MM.1S (cell line): Measurements from ENCODE around the gene CEP63.

Source experiments
- DNase-seq: peaks from one replicate; pipeline ENCODE4 v3.0.0-alpha.2; 2015
- H2AFZ ChIP-seq: fragments of 300-600 bp; sonication (generic); 2 replicates; pipeline ENCODE4 v1.6.0; 2016; ENCODE audit warnings: antibody characterized with exemption, low read length
- H3F3A ChIP-seq: fragments of 300-600 bp; sonication (generic); 2 replicates; pipeline ENCODE4 v1.6.1; 2016; ENCODE audit warnings: mild to moderate bottlenecking, antibody characterized with exemption, low read length, moderate library complexity, mixed read lengths; ENCODE audit not compliant: insufficient read depth
- H3K27ac ChIP-seq: fragments of 300-600 bp; sonication (generic); 2 replicates; pipeline ENCODE4 v1.5.1; 2016; ENCODE audit warnings: mild to moderate bottlenecking, low read length
- H3K27me3 ChIP-seq: fragments of 300-600 bp; sonication (generic); replicated peaks from 2 replicates; pipeline ENCODE4 v1.6.0; 2016; ENCODE audit warnings: low read length; ENCODE audit not compliant: insufficient read depth
- H3K36me3 ChIP-seq: fragments of 300-600 bp; sonication (generic); replicated peaks from 2 replicates; pipeline ENCODE4 v1.6.1; 2016; ENCODE audit warnings: mild to moderate bottlenecking, low read length, mixed read lengths; ENCODE audit not compliant: insufficient read depth
- H3K4me1 ChIP-seq: fragments of 300-600 bp; sonication (generic); 2 replicates; pipeline ENCODE4 v1.6.1; 2016; ENCODE audit warnings: low read length, mixed read lengths
- H3K4me2 ChIP-seq: fragments of 300-600 bp; sonication (generic); 2 replicates; pipeline ENCODE4 v1.6.0; 2016; ENCODE audit warnings: low read depth, low read length
- H3K4me3 ChIP-seq: fragments of 300-600 bp; sonication (generic); 2 replicates; pipeline ENCODE4 v1.5.1; 2016; ENCODE audit warnings: low read length, mixed read lengths
- H3K79me2 ChIP-seq: fragments of 300-600 bp; sonication (generic); 2 replicates; pipeline ENCODE4 v1.6.1; 2016; ENCODE audit warnings: mixed run types, low read length, mixed read lengths
- H3K9ac ChIP-seq: fragments of 300-600 bp; sonication (generic); 2 replicates; pipeline ENCODE4 v1.6.1; 2016; ENCODE audit warnings: low read length, mixed read lengths
- H3K9me2 ChIP-seq: fragments of 300-600 bp; sonication (generic); replicated peaks from 2 replicates; pipeline ENCODE4 v1.6.1; 2016; ENCODE audit warnings: mild to moderate bottlenecking, low read length, mixed read lengths; ENCODE audit not compliant: insufficient read depth
- H3K9me3 ChIP-seq: fragments of 300-600 bp; sonication (generic); replicated peaks from 2 replicates; pipeline ENCODE4 v1.6.1; 2016; ENCODE audit warnings: mild to moderate bottlenecking, low read length, mixed read lengths; ENCODE audit not compliant: insufficient read depth
- H4K20me1 ChIP-seq: fragments of 300-600 bp; sonication (generic); 2 replicates; pipeline ENCODE4 v1.6.1; 2016; ENCODE audit warnings: mild to moderate bottlenecking, low read length, moderate library complexity, mixed read lengths; ENCODE audit not compliant: insufficient read depth
- CTCF ChIP-seq: fragments of 300-600 bp; sonication (generic); IDR thresholded peaks from 2 replicates; pipeline ENCODE4 v1.5.1; 2016; ENCODE audit warnings: antibody characterized with exemption, low read length, mixed read lengths
- EZH2 ChIP-seq: fragments of 300-600 bp; sonication (generic); optimal IDR thresholded peaks from 2 replicates; pipeline ENCODE3; 2017; ENCODE audit warnings: low read depth, mild to moderate bottlenecking, antibody characterized with exemption, low read length, mixed read lengths
- EZH2phosphoT487 ChIP-seq: fragments of 300-600 bp; sonication (generic); IDR thresholded peaks from 2 replicates; pipeline ENCODE4 v1.6.1; 2018; ENCODE audit warnings: antibody characterized with exemption, low read length

Gene CEP63

GRCh38 chr3:134441821-134442220, 44.0 kb upstream of the CEP63 start:
- no peaks in the 10 kb centered on the region for H3K27me3 ChIP-seq
- H3F3A ChIP-seq, result no peaks in the 10 kb centered on the region
- H3K4me3 ChIP-seq, result no peak overlapping the region
- H3K4me2 ChIP-seq, result no peak overlapping the region
- H3K79me2 ChIP-seq, result no peaks in the 10 kb centered on the region
- no peak overlapping the region for H3K27ac ChIP-seq
- no peaks in the 10 kb centered on the region for H4K20me1 ChIP-seq
- H3K36me3 ChIP-seq, result no peaks in the 10 kb centered on the region
- H2AFZ ChIP-seq, result no peak overlapping the region
- no peak overlapping the region for H3K9ac ChIP-seq
- no peaks in the 10 kb centered on the region for H3K9me3 ChIP-seq
- no peaks in the 10 kb centered on the region for H3K9me2 ChIP-seq
- TF ChIP-seq EZH2phosphoT487 (no peak), EZH2 (no peak), CTCF (no peak)
- H3K4me1 ChIP-seq, result no peaks in the 10 kb centered on the region
- DNase-seq, result no peak

GRCh38 chr3:134445095-134445494, 40.8 kb upstream of the CEP63 start:
- Histone ChIP-seq H3K9me2 (no peaks in the 10 kb centered on the region), H3K79me2 (no peaks in the 10 kb centered on the region), H3K4me3 (no peak overlapping the region), H3K27ac (no peak overlapping the region), H2AFZ (no peak overlapping the region), H3K9ac (no peak overlapping the region), H3K4me1 (no peaks in the 10 kb centered on the region), H3K27me3 (no peaks in the 10 kb centered on the region), H3K36me3 (no peaks in the 10 kb centered on the region), H3K9me3 (no peaks in the 10 kb centered on the region), H3F3A (no peaks in the 10 kb centered on the region), H4K20me1 (no peaks in the 10 kb centered on the region), H3K4me2 (no peak overlapping the region)
- TF ChIP-seq EZH2phosphoT487, result no peak
- DNase-seq, result no peak

GRCh38 chr3:134445636-134446035, 40.2 kb upstream of the CEP63 start:
- Histone ChIP-seq H4K20me1 (no peaks in the 10 kb centered on the region), H3K27me3 (no peaks in the 10 kb centered on the region), H3K4me2 (no peak overlapping the region), H3K9me2 (no peaks in the 10 kb centered on the region), H3K36me3 (no peaks in the 10 kb centered on the region), H3K4me3 (no peak overlapping the region), H2AFZ (no peak overlapping the region), H3K9ac (no peak overlapping the region), H3K79me2 (no peaks in the 10 kb centered on the region), H3F3A (no peaks in the 10 kb centered on the region), H3K4me1 (no peaks in the 10 kb centered on the region), H3K27ac (no peak overlapping the region), H3K9me3 (no peaks in the 10 kb centered on the region)
- no peak for TF ChIP-seq CTCF
- TF ChIP-seq EZH2, result no peak
- no peak for TF ChIP-seq EZH2phosphoT487
- no peak for DNase-seq

GRCh38 chr3:134446800-134447199, 39.1 kb upstream of the CEP63 start:
- H3K9me2 ChIP-seq, result no peaks in the 10 kb centered on the region
- DNase-seq, result no peak
- no peaks in the 10 kb centered on the region for H3F3A ChIP-seq
- no peaks in the 10 kb centered on the region for H4K20me1 ChIP-seq
- H3K4me2 ChIP-seq, result no peak overlapping the region
- no peak overlapping the region for H3K27ac ChIP-seq
- no peaks in the 10 kb centered on the region for H3K79me2 ChIP-seq
- H3K4me1 ChIP-seq, result no peaks in the 10 kb centered on the region
- no peak overlapping the region for H3K9ac ChIP-seq
- TF ChIP-seq CTCF, result no peak
- no peak for TF ChIP-seq EZH2phosphoT487
- no peak for TF ChIP-seq EZH2
- H2AFZ ChIP-seq, result no peak overlapping the region
- H3K9me3 ChIP-seq, result no peaks in the 10 kb centered on the region
- no peak overlapping the region for H3K4me3 ChIP-seq
- no peaks in the 10 kb centered on the region for H3K36me3 ChIP-seq
- H3K27me3 ChIP-seq, result no peaks in the 10 kb centered on the region
